Measurements from ENCODE around the gene CSNK1A1L. TPM values are rescaled to one million over a fixed set of nuclear protein-coding genes. Genes with fewer than 3 reads are reported as not detected.

The CSNK1A1L gene
- total and polyA plus RNA-seq, 5 donors from 2014 or later = not detected

DNA sequence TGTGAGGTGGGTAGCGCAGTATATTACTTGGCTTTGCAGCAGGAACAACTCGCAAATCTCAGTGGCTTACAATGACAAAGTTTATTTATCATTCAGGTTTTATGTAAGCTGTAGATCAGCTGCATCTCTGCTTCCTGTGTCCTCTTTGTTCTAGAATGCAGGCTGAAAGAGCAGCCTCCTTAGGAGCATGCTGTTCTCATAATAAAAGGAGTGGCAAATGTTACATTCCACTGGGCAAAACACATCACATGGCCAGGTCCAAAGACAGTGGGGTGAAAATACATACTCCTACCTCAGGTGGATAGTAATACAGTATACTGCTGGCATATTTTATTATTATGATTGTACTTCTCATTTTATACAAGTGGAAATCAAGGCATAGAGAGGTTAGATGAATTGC is 1.2 kb upstream of the CSNK1A1L start:
- H3K4me3 Mint-ChIP-seq = no peak overlapping the region
- Histone ChIP-seq H3K9me3 (ENCODE audit: control insufficient read depth in 2 of 2, low read length in 2 of 2) (no peaks in the 10 kb centered on the region), H3K27me3 (ENCODE audit: control insufficient read depth, insufficient read depth, low read length) (no peaks in the 10 kb centered on the region), H3K27ac (ENCODE audit: insufficient read depth, low read length, poor library complexity, severe bottlenecking) (no peak overlapping the region), H3K4me1 (ENCODE audit: control insufficient read depth, insufficient read depth, low read length, poor library complexity, severe bottlenecking) (no peaks in the 10 kb centered on the region), H3K36me3 (ENCODE audit: control insufficient read depth, insufficient read depth, low read length) (no peaks in the 10 kb centered on the region), H3K4me3 (ENCODE audit: low read depth, low read length) (no peak overlapping the region)
- DNase-seq = no peak
- no peaks in the 10 kb centered on the region for H3K36me3 Mint-ChIP-seq
- no peaks in the 10 kb centered on the region for H3K4me1 Mint-ChIP-seq
- no peak overlapping the region for H3K27ac Mint-ChIP-seq
- no peak for ATAC-seq (ENCODE audit: low read depth in 2 of 2)
- peaks cover 0 to 1% (median 0%) of the 10 kb centered on the region in 7 donors for H3K9me3 Mint-ChIP-seq
- H3K27me3 Mint-ChIP-seq = no peaks in the 10 kb centered on the region

DNA sequence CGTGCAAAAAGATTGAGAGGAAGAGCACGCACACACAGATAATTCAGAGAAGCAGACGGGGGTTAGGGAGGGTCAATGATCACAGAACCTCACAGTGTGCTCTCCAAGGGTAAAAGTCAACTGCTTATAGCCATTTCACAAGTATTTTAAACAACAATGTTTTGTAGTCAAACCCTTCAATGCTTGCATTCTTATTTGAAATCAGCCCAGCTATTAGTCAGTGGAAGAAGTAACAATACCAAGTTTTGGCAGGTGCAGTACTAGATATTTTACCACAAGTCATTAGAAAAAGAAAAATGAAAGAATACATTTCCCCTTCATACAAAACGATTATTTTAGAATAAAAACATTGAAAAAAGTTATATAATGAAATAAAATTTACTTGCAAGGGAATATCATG is 2.6 kb downstream of the CSNK1A1L start:
- peaks cover 11% of the 10 kb centered on the region for H3K27me3 Mint-ChIP-seq

DNA sequence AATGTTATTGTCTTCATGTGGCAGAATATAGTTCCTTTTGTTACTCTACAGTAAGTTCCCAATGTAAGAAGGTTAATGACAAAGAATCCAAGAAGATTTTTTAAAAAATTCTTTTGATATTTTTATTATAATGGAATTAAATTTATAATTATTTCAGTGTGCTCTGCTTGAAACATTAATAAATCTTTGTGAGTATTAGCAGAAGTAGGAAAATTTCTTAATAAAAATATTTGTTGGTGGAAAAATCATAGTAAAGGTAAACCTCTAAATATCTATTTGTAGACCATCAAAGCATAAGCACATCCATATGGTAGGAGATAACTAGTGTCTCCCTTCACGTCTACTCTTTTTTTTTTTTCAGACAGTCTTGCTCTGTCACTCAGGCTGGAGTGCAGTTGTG is 4.3 kb downstream of the CSNK1A1L start:
- H3K4me3 Mint-ChIP-seq = no peak overlapping the region
- no peaks in the 10 kb centered on the region for H3K4me1 ChIP-seq (ENCODE audit: control insufficient read depth, insufficient read depth, low read length, poor library complexity, severe bottlenecking)
- H3K27me3 ChIP-seq (ENCODE audit: control insufficient read depth, insufficient read depth, low read length) = no peaks in the 10 kb centered on the region
- no peak for DNase-seq
- ATAC-seq (ENCODE audit: low read depth in 2 of 2) = no peak
- H3K9me3 Mint-ChIP-seq = no peaks in the 10 kb centered on the region
- no peaks in the 10 kb centered on the region for H3K36me3 Mint-ChIP-seq
- no peaks in the 10 kb centered on the region for H3K36me3 ChIP-seq (ENCODE audit: control insufficient read depth, insufficient read depth, low read length)
- H3K27me3 Mint-ChIP-seq = peaks cover 11% of the 10 kb centered on the region
- H3K4me1 Mint-ChIP-seq = no peaks in the 10 kb centered on the region
- H3K4me3 ChIP-seq (ENCODE audit: low read depth, low read length) = no peak overlapping the region
- no peak overlapping the region for H3K27ac ChIP-seq (ENCODE audit: insufficient read depth, low read length, poor library complexity, severe bottlenecking)
- H3K27ac Mint-ChIP-seq = no peak overlapping the region
- H3K9me3 ChIP-seq (ENCODE audit: control insufficient read depth in 2 of 2, low read length in 2 of 2) = no peaks in the 10 kb centered on the region

More for the DNA sequence above, 2.6 kb downstream of the CSNK1A1L start:
- no peak overlapping the region for H3K27ac Mint-ChIP-seq
- H3K4me3 Mint-ChIP-seq = no peak overlapping the region
- no peak for ATAC-seq (ENCODE audit: low read depth in 2 of 2)
- Histone ChIP-seq H3K27me3 (ENCODE audit: control insufficient read depth, insufficient read depth, low read length) (no peaks in the 10 kb centered on the region), H3K4me1 (ENCODE audit: control insufficient read depth, insufficient read depth, low read length, poor library complexity, severe bottlenecking) (no peaks in the 10 kb centered on the region), H3K36me3 (ENCODE audit: control insufficient read depth, insufficient read depth, low read length) (no peaks in the 10 kb centered on the region), H3K4me3 (ENCODE audit: low read depth, low read length) (no peak overlapping the region), H3K27ac (ENCODE audit: insufficient read depth, low read length, poor library complexity, severe bottlenecking) (no peak overlapping the region), H3K9me3 (ENCODE audit: control insufficient read depth in 2 of 2, low read length in 2 of 2) (no peaks in the 10 kb centered on the region)
- H3K9me3 Mint-ChIP-seq = peaks cover 0 to 1% (median 0%) of the 10 kb centered on the region in 7 donors
- no peak for DNase-seq
- H3K36me3 Mint-ChIP-seq = no peaks in the 10 kb centered on the region
- no peaks in the 10 kb centered on the region for H3K4me1 Mint-ChIP-seq

DNA sequence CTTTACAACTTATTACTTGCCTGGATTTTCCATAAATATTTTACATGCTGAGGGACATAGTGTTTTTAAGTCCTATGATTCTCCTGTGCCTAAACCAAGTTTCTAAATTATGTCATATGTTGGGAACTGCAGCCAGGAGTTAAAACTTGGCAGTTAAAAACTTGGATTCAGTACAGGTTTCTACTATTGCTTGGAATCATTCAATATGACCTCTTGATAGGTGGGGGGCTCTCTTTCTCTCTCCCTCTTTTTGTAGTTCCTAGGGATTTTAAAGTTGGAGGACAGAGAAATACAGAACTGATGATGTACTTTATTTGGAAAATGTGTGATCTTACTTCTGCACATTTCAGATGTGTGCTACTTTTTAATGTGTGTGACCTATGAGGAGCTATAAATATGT is 4.7 kb downstream of the CSNK1A1L start:
- Histone ChIP-seq H3K27ac (ENCODE audit: insufficient read depth, low read length, poor library complexity, severe bottlenecking) (no peak overlapping the region), H3K4me1 (ENCODE audit: control insufficient read depth, insufficient read depth, low read length, poor library complexity, severe bottlenecking) (no peaks in the 10 kb centered on the region), H3K4me3 (ENCODE audit: low read depth, low read length) (no peak overlapping the region), H3K36me3 (ENCODE audit: control insufficient read depth, insufficient read depth, low read length) (no peaks in the 10 kb centered on the region), H3K27me3 (ENCODE audit: control insufficient read depth, insufficient read depth, low read length) (no peaks in the 10 kb centered on the region), H3K9me3 (ENCODE audit: control insufficient read depth in 2 of 2, low read length in 2 of 2) (no peaks in the 10 kb centered on the region)
- no peak for ATAC-seq (ENCODE audit: low read depth in 2 of 2)
- H3K9me3 Mint-ChIP-seq = no peaks in the 10 kb centered on the region
- peaks cover 11% of the 10 kb centered on the region for H3K27me3 Mint-ChIP-seq
- H3K36me3 Mint-ChIP-seq = no peaks in the 10 kb centered on the region
- no peak overlapping the region for H3K4me3 Mint-ChIP-seq
- no peaks in the 10 kb centered on the region for H3K4me1 Mint-ChIP-seq
- H3K27ac Mint-ChIP-seq = no peak overlapping the region
- DNase-seq = no peak

DNA sequence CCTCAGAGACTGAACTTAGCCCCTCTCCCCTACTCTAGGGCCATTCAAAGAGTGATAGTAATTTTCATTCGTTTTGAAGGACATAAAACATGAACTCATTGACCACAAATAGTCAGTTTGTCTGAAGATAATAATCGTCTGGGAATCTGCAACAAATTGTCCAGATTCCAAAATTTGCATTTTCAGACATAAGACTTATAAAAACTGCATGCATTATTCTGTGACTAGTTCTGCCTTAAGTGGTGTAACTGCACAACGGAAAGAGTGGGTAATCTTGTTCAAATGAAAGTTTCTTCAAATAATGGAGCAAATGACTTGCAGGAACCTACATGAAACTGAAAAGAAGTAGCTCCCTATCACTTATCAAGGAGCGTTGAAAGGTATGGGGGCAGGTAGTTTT is 8.4 kb downstream of the CSNK1A1L start:
- peaks cover 2% of the 10 kb centered on the region for H3K27me3 ChIP-seq (ENCODE audit: control insufficient read depth, insufficient read depth, low read length)
- no peaks in the 10 kb centered on the region for H3K4me1 Mint-ChIP-seq
- H3K4me3 Mint-ChIP-seq = no peak overlapping the region
- no peak for ATAC-seq (ENCODE audit: low read depth in 2 of 2)
- no peaks in the 10 kb centered on the region for H3K36me3 ChIP-seq (ENCODE audit: control insufficient read depth, insufficient read depth, low read length)
- no peaks in the 10 kb centered on the region for H3K36me3 Mint-ChIP-seq
- H3K27ac Mint-ChIP-seq = no peak overlapping the region
- no peaks in the 10 kb centered on the region for H3K9me3 Mint-ChIP-seq
- H3K4me1 ChIP-seq (ENCODE audit: control insufficient read depth, insufficient read depth, low read length, poor library complexity, severe bottlenecking) = no peaks in the 10 kb centered on the region
- H3K9me3 ChIP-seq (ENCODE audit: control insufficient read depth in 2 of 2, low read length in 2 of 2) = no peaks in the 10 kb centered on the region
- H3K27me3 Mint-ChIP-seq = peaks cover 14% of the 10 kb centered on the region
- no peak for DNase-seq
- H3K4me3 ChIP-seq (ENCODE audit: low read depth, low read length) = no peak overlapping the region
- H3K27ac ChIP-seq (ENCODE audit: insufficient read depth, low read length, poor library complexity, severe bottlenecking) = no peak overlapping the region

DNA sequence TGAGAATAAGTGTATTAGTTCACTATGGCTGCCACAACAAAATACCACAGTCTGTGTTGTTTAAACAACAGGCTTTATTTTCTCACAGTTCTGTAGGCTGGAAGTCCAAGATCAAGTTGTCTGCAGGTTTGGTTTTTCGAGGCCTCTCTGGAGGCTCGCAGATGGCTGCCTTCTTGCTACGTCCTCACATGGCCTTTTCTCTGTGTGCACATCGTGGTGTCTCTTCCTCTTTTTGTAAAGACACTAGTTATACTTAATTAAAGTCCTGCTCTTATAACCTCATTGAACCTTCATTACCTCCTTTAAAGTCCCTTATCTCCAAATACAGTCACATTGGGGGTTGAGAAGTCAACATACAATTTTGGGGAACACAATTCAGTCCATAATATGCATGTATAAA is 10.6 kb downstream of the CSNK1A1L start:
- Mint-ChIP-seq H3K36me3 (no peaks in the 10 kb centered on the region), H3K9me3 (no peaks in the 10 kb centered on the region), H3K4me1 (no peaks in the 10 kb centered on the region), H3K4me3 (no peak overlapping the region), H3K27ac (no peak overlapping the region), H3K27me3 (peaks cover 7% of the 10 kb centered on the region)
- no peaks in the 10 kb centered on the region for H3K9me3 ChIP-seq (ENCODE audit: control insufficient read depth in 2 of 2, low read length in 2 of 2)
- no peak overlapping the region for H3K4me3 ChIP-seq (ENCODE audit: low read depth, low read length)
- no peak for DNase-seq
- no peaks in the 10 kb centered on the region for H3K4me1 ChIP-seq (ENCODE audit: control insufficient read depth, insufficient read depth, low read length, poor library complexity, severe bottlenecking)
- H3K27me3 ChIP-seq (ENCODE audit: control insufficient read depth, insufficient read depth, low read length) = peaks cover 2% of the 10 kb centered on the region
- no peaks in the 10 kb centered on the region for H3K36me3 ChIP-seq (ENCODE audit: control insufficient read depth, insufficient read depth, low read length)
- ATAC-seq (ENCODE audit: low read depth in 2 of 2) = no peak
- no peak overlapping the region for H3K27ac ChIP-seq (ENCODE audit: insufficient read depth, low read length, poor library complexity, severe bottlenecking)

DNA sequence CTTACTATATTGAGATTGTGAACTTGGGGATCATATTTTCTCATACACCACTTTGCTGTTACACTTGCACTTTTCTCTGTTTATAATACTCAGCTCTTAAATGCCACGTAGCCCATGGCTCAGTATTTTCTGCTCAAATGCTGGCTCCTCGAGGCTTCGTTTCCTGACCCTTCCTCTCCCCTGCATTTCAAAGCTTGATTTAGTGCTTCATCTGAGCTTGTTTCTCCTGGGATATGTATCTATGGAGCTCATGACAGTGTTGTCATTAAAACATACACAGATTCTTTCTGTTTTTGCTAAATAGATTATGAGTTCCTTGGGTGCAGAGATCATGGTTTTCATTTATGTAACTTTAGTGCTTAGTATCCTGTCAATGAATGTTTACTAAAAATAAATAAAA is 11.4 kb downstream of the CSNK1A1L start:
- no peaks in the 10 kb centered on the region for H3K9me3 ChIP-seq (ENCODE audit: control insufficient read depth in 2 of 2, low read length in 2 of 2)
- no peak overlapping the region for H3K4me3 ChIP-seq (ENCODE audit: low read depth, low read length)
- H3K36me3 ChIP-seq (ENCODE audit: control insufficient read depth, insufficient read depth, low read length) = no peaks in the 10 kb centered on the region
- peaks cover 7% of the 10 kb centered on the region for H3K27me3 Mint-ChIP-seq
- H3K4me1 ChIP-seq (ENCODE audit: control insufficient read depth, insufficient read depth, low read length, poor library complexity, severe bottlenecking) = no peaks in the 10 kb centered on the region
- H3K27me3 ChIP-seq (ENCODE audit: control insufficient read depth, insufficient read depth, low read length) = peaks cover 2% of the 10 kb centered on the region
- ATAC-seq (ENCODE audit: low read depth in 2 of 2) (no peak), DNase-seq (no peak)
- no peaks in the 10 kb centered on the region for H3K4me1 Mint-ChIP-seq
- H3K36me3 Mint-ChIP-seq = no peaks in the 10 kb centered on the region
- no peaks in the 10 kb centered on the region for H3K9me3 Mint-ChIP-seq
- H3K27ac ChIP-seq (ENCODE audit: insufficient read depth, low read length, poor library complexity, severe bottlenecking) = no peak overlapping the region
- H3K4me3 Mint-ChIP-seq = no peak overlapping the region
- H3K27ac Mint-ChIP-seq = no peak overlapping the region

DNA sequence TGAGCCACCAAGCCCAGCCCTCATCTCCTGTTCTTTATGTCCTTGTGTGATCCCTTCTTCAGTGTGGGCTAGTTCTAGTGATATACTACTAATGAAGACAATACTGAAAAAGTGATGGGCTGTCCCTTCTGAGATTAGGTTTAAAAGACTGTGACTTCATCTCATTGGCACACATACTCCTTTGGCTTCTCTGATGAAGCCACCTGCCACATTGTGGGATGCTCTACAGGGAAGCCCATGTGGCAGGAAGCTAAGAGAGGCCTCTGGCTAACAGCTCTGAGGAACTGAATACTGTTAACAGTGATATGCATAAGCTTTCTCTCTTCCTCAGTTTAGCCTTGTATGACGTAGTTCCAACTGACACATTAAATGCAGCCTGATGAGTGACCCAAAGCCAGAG is 13.6 kb downstream of the CSNK1A1L start:
- H3K9me3 ChIP-seq (ENCODE audit: control insufficient read depth in 2 of 2, low read length in 2 of 2) = no peaks in the 10 kb centered on the region
- no peak overlapping the region for H3K27ac Mint-ChIP-seq
- H3K4me3 Mint-ChIP-seq = no peak overlapping the region
- no peaks in the 10 kb centered on the region for H3K4me1 ChIP-seq (ENCODE audit: control insufficient read depth, insufficient read depth, low read length, poor library complexity, severe bottlenecking)
- no peak overlapping the region for H3K27ac ChIP-seq (ENCODE audit: insufficient read depth, low read length, poor library complexity, severe bottlenecking)
- ATAC-seq (ENCODE audit: low read depth in 2 of 2) (no peak), DNase-seq (no peak)
- H3K27me3 Mint-ChIP-seq = peaks cover 4% of the 10 kb centered on the region
- H3K36me3 ChIP-seq (ENCODE audit: control insufficient read depth, insufficient read depth, low read length) = no peaks in the 10 kb centered on the region
- peaks cover 2% of the 10 kb centered on the region for H3K27me3 ChIP-seq (ENCODE audit: control insufficient read depth, insufficient read depth, low read length)
- H3K4me1 Mint-ChIP-seq = no peaks in the 10 kb centered on the region
- no peak overlapping the region for H3K4me3 ChIP-seq (ENCODE audit: low read depth, low read length)
- H3K9me3 Mint-ChIP-seq = no peaks in the 10 kb centered on the region
- H3K36me3 Mint-ChIP-seq = no peaks in the 10 kb centered on the region

Measured in CD4-positive, CD25-positive, alpha-beta regulatory T cell (primary cell).